Stimulated activated CD4-positive, alpha-beta T cell treated with anti-CD3 and anti-CD28 coated beads, Interleukin-1b, Interleukin-23, amount 100 ng/mL, for 1 hour (primary cell): ENCODE results near the gene RGS6.
"Not testable (repeated sequence)": the region's sequence is repeated elsewhere in the genome, so short reads cannot be mapped to it uniquely, and the experiment has no call there.

Source experiments
- DNase-seq, 2 donors: peaks; one replicate each; pipeline ENCODE4 v3.0.0-alpha.2; 2020; ENCODE audit warnings: low read depth in 2 of 2

RGS6 gene

DNA sequence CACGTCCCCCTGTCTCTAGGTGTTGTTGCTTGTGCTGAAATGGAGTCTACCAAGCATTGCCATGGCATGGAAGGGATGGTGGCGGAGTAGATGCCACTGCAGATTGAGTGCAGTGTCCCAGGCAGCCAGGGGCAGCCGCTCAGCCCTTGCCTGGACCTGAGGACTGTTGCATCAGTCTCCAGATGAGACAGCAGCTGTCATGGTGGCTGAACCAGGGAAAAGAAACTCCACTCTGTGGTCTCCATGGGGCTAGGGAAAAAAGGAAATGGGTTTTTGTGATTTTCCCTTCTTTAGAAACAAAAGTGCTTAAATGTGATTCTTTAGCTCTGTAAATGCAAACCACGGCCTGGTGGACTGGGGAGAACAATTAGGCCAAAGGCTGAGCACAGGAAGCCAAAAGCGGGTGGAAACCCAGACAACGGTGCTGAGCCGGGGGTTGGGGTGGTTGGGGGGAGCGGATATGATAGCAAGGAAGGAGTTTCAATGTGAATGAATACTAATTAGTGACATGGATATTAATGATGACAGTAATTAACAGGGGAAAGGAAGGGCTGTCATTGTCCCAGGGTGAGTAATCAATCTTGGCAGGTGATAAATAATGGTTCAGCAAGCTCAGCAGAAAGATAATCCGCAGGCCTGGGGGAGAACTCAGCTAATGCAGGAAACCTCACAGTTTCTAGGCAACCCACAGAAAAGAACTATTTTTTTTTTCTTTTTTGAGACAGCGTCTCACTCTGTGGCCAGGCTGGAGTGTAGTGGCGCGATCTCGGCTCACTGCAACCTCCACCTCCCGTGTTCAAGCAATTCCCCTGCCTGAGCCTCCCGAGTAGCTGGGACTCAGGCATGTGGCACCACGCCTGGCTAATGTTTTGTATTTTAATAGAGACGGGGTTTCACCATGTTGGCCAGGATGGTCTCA, 519.1 kb downstream of the RGS6 start:
- no peak for DNase-seq

GRCh38 chr14:72452774-72453173, 520.5 kb downstream of the RGS6 start:
- DNase-seq: no peak

- no peak for DNase-seq
Measured at GRCh38 chr14:72454388-72455160, 522.3 kb downstream of the RGS6 start.

DNA sequence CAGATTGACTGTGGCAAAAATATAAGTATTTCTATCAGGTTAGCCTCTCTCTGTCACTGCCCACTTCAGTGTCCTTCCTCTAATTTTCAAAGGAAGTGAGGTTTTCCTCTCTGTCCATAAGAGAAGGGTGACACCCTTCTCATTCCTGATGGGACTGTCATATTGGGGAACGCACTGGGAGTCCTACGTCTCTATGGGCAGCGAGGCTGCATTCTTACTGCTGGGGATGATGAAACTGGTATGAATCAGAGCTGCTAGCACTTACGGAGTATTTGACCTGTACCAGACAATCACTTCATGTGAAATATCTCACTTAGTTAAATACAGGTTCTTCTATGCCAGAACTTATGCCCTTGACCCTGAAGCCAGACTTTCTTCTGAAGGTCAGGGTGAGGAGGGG, 525.4 kb downstream of the RGS6 start:
- DNase-seq: no peak

DNA sequence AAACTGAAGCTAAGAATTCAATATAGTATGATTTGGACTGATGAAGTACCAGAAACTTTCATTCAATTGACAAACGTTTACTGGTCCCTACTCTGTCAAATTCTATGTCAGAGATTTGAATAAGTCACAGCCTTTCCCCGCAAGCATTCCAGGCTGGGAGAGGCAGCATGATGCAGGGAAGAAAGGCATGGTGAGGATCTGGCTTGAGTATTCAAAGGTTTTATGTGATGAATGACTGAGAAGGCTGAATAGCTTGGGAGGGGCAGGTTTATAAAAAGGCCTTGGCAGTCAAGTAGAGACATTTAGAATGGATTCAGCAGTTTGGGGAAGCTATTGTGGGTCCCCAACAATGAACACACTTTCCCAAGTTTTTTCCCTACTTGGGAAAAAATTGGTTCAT, 529.8 kb downstream of the RGS6 start:
- DNase-seq: no peak

GRCh38 chr14:72463291-72463866, 531.1 kb downstream of the RGS6 start:
- no peak for DNase-seq

DNA sequence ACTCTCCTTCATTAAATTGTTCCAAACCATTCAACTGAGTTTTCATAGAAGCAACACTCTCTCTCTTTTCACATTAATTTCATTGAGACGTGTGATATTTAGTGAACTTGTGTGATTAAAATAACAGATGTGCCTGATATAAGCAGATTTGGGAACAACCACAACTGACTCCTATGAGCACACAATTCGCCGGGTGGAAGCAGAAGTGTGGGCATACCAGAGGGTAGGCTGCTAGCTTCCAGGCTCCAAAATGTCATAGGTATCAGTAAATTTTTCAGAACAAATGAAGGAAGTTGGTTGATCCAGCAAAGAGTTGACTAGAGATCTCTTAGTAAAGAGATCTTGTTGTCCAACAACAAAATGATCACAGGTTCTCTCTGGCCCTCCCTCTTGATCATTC, 532.0 kb downstream of the RGS6 start:
- no peak for DNase-seq

DNA sequence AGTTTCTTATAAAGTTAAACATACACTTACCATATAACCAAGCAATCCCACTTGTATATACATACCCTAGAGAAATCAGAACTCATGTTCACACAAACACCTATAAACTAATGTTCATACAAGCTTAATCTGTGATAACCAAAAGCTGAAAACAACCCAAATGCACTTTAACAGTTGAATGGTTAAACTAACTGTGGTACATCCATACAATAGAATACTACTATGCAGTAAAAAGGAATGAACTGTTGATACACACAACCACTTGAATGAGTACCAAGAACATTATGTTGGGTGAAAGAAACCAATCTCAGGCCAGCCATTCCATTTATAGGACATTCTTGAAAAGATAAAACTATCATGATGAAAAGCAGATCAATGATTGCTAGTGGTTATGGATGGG, 534.1 kb downstream of the RGS6 start:
- no peak for DNase-seq

GRCh38 chr14:72471346-72471745, 539.1 kb downstream of the RGS6 start:
- no peak for DNase-seq

GRCh38 chr14:72472845-72473244, 540.6 kb downstream of the RGS6 start:
- DNase-seq: no peak

DNA sequence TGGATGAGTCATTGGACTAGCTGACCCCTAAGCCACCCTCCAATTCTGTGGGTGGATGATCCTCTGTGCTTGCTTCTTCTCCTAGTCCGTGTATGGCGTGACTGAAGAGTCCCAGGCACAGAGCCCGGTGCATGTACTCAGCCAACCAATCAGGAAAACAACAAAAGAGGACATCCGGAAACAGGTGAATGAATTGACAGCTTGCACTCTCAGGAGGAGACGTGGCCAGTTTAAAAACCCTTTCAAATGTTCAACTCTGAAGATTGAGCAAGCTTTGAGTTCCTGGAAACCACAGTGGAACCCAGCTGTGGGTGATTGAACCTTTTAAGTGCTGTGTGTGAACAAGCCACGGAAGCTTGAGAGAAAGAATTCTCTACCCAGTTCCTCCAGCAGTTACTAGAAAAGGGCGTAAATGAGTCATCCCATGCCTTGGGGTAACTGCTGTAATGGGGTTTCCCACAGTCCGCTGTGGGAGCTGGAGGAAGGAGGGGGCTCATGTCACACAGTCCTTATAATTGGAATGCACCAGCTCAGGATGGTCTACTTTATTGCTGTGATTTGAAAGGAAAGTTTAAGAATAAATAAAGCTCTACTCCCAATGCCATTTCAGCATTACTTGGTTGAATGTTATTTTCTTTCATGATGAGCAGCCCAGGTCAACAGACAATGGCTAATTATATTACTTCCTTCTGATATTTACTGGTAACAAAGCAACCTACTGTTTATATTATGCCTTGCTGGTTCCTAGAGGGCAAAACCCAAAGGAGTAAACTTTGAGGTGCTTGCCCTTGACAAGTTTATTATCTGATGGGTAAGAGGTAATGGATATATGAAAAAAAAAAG, 544.6 kb downstream of the RGS6 start:
- DNase-seq: peak in 1 of 2 donors; percentile 12

- DNase-seq: not testable (repeated sequence)
Measured at GRCh38 chr14:72477578-72477977, 545.3 kb downstream of the RGS6 start.

DNA sequence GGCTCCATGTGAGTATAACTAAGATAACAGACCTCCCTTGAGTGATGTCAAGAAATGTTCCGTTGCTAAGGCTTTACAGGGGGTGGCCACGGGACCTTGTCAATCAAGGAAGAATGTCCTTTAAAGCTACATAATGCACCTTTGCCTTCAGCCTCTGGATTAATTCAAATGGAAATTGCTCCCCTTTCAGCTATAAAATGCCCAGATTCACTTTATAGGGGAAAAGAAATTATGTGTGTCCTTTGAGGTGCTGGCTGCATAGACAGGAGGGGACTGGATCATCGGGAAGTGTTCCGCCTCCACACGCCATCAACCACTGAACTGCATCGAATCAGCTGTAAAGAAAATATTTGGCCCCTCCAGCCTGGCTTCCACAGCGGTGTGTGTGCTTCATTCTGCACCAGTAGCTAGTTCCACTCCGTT, 546.3 kb downstream of the RGS6 start:
- DNase-seq: no peak

DNA sequence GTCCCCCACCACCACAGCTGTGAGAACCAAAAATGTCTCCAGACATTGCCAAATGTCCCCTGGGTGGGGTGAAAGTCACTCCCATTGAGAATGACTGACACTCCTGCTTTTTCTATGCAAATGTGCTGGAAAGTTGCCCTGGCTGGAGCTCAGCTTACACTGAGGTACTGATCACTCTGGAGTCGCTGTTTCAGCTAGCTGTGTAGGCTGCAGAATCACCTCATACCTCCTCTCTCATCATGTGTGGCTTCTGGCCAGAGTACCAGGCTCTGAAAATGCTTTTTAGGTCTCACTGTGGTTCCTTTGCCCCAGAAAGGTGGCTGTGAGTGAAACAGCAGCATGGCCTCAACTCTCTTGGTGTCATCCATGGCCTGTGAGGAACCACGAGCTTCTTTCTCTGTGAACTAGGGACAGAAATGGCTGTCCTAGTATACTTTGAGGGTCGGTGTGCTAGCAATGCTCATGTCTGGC, 547.3 kb downstream of the RGS6 start:
- no peak for DNase-seq

DNA sequence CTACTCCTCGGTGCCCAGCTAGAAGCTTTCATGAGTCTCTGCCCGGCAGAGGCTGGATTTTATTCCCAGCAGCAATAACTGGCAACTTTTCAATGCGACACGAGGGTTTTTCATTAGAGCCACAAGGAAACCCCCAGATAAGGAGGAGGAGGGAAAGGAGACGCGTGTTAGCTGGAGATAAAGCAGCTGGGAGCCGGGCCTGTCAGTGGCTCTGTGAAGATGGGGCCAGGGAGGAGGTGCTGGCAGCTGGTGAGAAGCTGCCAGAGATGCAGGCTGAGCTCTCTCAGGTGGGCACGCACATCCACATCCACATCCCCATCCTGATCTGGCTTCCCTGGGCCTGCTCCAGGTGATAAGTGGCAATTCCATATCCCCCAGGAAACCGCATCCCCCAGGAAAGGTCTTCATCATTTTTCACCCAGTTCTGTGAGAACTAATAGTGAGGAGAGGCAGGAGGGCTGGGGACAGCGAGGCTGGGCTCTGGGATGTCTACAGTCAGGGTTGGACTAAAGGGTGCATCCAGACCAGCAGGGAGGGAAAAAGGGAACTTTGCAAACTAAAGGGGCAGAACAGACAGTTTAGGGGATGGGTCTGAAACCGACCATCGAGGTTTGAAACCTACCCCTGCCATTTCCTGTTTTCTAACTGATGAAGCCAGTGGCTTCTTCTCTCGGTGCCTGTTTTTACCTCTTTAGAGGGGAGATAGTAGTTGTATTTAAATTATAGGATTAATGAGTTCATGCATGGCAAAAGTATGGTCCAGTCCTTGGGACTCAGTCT, 548.4 kb downstream of the RGS6 start:
- no peak for DNase-seq

DNA sequence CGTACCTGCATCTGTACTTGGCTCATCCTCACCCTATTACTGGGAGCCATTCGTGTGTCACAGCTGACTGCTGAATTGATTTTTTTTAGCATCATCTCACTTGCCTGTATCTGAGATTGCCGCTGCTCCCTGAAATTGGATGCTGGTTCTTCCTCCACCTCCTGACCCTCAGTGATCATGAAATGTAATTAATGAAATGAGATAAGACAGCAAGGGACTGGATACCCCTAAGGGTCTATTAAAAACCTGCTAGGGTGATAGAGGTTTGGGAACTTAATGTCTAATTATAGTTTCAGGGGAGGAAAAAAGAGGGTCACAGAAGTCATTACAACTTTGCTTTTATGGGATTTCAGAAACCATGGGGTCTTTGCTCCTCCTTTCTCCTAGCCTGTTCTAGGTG, 551.1 kb downstream of the RGS6 start:
- no peak for DNase-seq

- DNase-seq: no peak
Measured at GRCh38 chr14:72485695-72486094, 553.5 kb downstream of the RGS6 start.

DNA sequence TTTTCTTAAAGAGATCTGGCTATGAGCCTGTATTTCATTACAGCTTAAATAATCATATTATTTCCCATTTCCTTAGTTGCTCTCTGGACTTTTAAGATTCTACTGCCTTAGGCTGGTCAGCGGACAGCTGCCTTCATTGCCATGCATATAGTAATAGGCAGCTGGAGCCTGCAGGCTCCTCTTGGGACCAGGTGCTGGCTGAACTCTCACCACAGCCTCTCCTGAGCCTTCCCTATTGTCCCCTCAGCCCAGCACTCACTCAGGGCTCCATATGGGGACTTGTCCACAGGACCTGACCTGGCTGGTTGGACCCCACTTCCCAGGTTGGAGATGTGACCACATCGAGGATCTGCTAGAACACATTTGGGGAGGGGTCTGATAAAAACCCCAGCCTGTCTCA, 556.3 kb downstream of the RGS6 start:
- no peak for DNase-seq

DNA sequence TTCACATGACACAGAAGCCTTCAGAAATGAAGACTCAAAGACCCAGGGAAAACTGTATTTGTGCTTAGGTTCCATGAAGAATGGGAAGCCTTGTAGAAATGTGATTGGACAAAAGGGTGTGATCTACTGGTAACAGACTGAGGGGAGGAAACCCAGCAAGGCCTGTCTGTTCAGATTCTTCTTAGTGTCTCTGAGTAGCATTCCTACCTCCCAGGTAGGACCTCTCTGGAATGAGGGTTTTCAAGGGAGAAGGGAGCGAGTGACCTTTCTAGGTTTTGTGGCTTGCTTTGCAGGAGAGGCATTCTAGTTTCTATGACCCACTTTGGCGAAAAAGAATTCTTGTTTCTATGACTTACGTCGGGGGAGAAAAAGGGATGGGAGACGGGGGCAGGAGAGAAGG, 560.0 kb downstream of the RGS6 start:
- no peak for DNase-seq

GRCh38 chr14:72495668-72496067, 563.4 kb downstream of the RGS6 start:
- no peak for DNase-seq

DNA sequence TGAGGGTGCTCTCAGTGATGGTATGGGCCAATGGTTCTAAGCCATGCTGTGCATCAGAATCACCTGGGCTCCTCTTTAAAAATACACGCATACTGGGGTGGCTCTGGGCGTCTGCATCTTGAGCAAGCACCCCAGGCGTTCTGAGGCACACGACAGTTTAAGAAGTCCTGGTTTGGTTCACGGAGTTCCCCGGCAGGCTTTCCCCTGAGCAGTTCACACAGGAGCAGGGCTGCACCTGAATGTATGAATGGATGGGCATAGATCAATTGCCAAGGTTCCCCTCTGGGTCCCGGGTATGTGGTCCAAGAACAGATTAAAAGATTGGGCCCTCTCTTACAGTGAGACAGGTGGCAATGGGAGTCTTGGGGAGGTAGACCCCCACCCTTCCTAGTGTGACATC, 566.4 kb downstream of the RGS6 start:
- DNase-seq: no peak
